ENCODE results near the gene PRKCB.
"Not testable (repeated sequence)": the region's sequence is repeated elsewhere in the genome, so short reads cannot be mapped to it uniquely, and the experiment has no call there.

The PRKCB gene

GRCh38 chr16:24013054-24013636 is 177.4 kb downstream of the PRKCB start:
- DNase-seq: no peak

GRCh38 chr16:24013864-24014645 is 178.3 kb downstream of the PRKCB start:
- DNase-seq: peak; percentile 87

DNA sequence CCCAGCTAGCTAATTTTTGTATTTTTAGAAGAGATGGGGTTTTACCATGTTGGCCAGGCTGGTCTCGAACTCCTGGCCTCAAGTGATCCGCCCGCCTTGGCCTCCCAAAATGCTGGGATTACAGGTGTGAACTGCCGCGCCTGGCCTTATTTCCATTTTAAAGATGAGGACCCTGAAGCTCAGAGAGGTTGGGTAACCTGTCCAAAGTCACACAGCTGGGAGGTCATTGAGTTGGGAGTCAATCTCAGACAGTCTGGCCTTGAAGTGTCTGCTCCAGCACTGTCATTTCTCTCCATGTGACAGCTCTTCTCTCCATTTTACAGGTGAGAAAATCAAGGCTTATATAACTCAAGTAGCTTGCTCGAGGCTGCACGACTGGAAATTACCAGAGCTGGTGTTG is 179.2 kb downstream of the PRKCB start:
- DNase-seq: not testable (repeated sequence)

GRCh38 chr16:24015923-24016322 is 180.1 kb downstream of the PRKCB start:
- no peak for DNase-seq

DNA sequence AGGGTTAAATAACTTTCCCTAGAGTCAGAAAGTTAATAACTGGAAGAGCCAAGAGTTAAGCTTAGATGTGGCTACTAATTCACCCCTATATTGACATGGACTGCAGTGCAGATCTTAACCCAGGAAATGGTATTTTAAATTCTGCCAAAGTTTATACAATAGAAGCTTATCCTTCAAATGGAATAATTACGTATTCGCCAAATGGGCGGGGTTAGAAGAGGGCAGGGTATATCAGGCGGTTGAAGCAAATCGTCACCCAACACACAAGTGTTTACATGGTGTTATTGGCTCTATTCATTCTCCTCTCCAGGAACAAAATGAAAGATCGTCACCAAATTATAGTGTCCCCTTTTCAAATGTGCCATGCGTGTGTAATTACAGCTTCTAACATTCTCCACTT is 182.7 kb downstream of the PRKCB start:
- DNase-seq: no peak

GRCh38 chr16:24022797-24023196 is 187.0 kb downstream of the PRKCB start:
- DNase-seq: no peak

DNA sequence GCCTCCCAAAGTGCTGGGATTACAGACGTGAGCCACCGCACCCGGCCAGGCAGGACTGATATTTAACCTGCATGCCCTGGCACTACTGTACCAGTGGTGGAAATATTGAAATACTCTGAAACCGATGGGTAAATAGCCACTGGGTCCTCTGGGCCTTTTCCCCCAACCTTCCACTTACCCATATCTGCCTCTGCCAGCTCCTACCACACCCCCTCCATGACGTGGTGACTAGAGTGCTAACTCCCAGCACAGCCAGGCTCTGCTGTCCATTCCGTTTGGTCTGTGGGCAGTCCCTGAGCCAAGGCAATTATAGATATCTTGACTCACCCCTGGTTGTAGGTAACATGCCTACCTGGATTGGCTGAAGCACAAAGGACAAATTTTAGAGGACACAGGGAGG is 187.8 kb downstream of the PRKCB start:
- DNase-seq: no peak

DNA sequence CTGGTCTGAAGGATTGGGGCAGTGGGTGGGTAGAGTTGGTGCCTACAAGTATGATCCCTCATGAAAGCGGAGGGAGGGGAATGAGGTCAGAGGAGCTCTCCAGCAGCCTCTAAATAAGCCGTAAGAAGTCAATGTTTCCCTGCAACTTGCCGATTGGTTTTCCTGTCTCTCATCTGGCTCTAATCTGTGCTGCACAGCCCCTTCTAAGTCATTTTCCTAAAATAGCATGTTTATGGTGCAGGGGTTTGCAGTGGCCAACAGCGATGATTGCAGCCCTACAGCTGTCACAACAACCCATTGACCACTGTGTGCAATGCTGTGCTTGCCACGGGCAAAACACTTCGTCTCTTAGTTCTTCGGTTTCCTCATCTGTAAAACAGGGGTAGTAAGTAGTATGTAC is 189.2 kb downstream of the PRKCB start:
- DNase-seq: no peak

DNA sequence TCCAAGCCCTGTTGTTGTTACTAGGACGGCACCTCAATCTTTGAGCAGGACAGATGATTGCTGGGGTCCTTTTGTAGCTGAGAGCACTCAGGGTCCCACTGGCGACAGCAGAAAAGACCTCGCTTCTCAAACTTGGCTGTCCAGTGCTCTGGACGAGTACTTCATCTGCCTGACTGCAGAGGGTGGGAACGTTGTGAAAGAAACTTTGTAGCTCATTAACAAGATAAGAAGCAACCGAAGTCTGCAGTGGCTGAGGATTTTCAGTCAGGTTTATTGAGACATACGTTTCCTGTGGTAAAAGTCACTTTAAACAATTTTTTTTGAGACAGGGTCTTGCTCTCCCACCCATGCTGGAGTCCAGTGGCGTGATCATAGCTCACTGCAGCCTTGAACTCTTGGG is 191.7 kb downstream of the PRKCB start:
- no peak for DNase-seq

DNA sequence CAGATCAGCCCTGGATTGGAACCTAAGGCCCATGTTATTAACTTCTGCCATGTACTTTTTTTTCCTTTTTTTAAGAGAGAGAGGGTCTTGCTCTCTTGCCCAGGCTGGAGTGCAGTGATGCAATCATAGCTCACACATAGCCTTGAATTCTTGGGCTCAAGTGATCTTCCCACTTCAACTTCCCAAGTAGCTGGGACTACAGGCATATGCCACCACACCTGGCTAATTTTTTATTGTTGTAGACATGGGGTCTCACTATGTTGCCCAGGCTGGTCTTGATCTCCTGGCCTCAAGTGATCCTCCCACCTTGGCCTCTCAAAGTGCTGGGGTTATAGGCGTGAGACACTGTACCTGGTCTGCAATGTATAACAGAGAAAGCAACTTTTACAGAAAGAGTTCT is 194.1 kb downstream of the PRKCB start:
- not testable (repeated sequence) for DNase-seq

DNA sequence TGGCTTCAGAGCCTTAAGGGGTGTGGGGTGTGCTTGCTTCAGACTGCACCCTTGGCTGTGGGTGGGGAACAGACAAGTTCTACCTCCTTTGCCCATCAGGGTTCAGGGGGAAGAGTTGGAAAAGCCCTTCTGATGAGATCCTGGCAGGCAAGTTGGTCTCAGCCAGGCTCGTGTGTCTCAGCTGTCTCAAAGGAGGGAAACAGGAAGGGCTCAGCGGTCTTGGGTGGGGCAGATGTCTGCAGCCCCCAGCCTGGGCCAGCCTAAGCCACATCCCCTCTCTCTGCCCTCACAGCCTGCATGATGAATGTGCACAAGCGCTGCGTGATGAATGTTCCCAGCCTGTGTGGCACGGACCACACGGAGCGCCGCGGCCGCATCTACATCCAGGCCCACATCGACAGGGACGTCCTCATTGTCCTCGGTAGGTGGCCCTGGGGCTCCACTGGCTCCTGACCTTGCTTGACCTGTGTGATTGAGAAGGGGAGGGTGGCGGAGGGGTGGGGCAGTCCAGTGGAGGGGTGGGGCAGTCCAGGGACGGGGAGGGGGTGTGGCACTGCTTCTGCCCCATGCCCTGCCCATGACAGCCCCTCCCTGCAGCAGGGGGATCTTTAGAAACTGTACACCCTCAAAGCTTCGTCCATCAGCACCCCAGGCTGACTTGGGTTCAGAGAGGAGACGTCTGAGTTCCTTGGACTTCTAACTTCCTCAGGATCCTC is 199.5 kb downstream of the PRKCB start:
- DNase-seq: no peak

DNA sequence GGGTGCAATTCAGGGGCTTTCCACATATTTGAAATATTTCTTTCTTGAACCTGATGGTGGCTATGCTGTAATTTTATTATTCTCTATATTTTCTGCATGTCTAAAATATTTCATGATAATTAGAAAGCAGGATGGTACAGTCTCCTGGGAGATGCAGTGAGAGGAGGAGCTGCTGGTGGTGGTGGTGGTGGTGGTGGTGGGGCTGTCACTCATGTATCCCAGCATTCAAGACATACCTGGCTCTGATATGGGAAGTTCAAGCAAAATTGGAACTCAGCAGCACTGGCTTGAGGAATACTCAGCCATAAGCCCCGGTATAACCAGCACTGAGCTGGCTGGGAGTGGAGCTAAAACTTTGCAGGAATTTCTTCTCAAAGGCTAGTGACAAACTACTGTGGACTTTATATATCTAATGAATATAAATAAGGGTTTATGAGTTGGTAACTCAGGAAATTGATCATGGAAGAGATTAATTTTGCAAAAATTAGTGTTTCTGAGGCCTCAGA is 200.3 kb downstream of the PRKCB start:
- no peak for DNase-seq

GRCh38 chr16:24036614-24037013 is 200.8 kb downstream of the PRKCB start:
- DNase-seq: peak; percentile 62

- no peak for DNase-seq
These were observed 201.6 kb downstream of the PRKCB start for GRCh38 chr16:24037335-24037734.

- DNase-seq: peak; percentile 81
These were observed 206.2 kb downstream of the PRKCB start for GRCh38 chr16:24041834-24042631.

DNA sequence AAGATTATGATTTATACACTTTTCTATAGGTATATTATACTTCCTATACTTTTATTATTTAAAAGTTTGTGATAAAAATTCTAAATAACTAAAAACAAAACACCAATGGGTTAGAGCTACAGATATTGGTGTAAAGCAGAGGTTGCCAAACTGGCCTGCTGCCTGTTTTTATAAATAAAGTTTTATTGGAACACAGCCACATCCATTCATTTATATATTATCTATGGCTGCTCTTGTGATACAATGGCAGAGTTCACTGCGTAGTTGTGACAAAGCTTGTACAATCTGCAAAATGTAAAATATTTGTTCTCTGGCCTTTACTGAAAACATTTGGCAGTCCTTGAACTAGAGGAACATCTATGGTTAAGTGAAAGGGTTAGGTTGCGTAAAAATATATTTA is 208.7 kb downstream of the PRKCB start:
- DNase-seq: no peak

- peak; percentile 11 for DNase-seq
These were observed 209.9 kb downstream of the PRKCB start for GRCh38 chr16:24045641-24046040.

DNA sequence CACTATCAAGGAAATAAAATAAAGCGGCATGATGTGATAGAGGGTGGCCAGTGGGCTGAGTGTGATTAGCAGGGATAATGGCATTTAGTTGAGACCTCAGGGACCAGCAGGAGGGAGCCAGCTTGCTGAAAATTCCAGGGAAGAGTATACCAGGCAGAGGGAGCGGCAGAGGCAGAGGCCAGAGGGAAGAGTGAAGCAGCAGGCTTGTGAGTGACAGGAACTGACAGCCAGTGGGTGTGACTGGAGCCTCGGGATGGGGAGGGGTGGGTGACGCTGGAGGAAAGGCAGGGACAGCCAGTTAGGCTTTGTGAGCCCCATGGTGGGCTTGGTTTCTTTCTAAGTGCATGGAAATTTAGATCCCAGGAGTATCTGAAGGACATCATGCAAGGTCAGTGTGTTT is 210.7 kb downstream of the PRKCB start:
- DNase-seq: no peak

DNA sequence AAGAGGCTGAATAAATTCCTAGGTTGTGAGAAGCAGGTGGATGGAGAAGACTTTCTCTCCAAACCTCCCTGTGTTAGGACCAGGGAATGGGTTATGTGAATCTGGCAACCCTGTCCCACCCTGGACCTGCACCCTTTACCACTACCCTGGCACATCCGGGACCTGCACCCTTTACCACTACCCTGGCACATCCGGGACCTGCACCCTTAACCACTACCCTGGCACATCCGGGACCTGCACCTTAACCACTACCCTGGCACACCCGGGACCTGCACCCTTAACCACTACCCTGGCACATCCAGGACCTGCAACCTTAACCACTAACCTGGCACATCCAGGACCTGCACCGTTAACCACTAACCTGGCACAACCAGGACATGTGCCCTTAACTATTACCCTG is 213.3 kb downstream of the PRKCB start:
- no peak for DNase-seq

DNA sequence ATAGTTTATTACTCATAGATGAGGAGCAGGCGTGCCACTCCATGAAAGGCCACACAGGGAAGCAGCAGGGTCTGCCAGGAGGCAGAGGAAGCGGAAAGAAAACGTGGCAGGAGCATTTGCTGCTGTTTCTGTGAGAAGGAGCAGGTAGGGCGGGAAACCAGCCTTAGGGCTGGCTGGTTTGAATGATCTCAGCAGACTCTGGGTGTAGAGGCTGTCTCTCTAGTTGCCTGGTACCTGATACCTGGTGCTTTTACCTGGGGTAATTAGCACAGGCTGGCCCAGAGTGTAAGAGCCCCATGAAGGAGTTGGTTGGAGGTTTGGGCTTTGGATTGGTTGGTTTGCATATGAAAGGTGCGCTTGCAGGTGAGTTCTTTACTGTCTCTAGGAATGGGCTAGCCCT is 215.3 kb downstream of the PRKCB start:
- no peak for DNase-seq

DNA sequence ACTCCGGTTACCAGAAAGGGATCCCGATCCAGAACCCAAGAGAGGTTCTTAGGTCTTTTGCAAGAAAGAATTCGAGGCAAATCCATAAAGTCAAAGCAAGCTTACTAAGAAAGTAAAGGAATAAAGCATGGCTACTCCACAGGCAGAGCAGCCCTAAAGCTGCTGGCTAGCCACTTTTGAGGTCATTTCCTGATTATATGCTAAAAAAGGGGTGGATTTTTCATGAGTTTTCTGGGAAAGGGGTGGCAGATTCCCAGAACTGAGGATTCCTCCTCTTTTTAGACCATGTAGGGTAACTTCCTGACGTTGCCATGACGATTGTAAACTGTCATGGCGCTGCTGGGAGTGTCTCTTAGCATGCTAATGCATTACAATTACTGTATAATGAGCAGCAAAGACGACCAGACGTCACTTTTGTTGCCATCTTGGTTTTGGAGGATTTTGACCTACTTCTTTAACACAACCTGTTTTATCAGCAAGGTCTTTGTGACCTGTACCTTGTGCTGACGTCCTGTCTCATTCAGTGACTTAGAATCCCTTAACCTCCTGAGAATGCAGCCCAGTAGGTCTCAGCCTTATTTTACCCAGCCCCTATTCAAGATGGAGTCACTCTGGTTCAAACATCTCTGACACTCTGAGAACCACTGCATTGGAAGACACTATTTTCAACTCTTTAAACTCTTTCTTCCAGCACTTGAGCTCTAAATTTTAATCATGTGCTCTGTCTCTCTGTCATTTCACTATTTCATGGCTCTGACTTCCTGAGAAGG is 216.7 kb downstream of the PRKCB start:
- DNase-seq: no peak
